ENCODE results near the gene ASCL3. TPM values are rescaled to one million over a fixed set of nuclear protein-coding genes. Genes with fewer than 3 reads are reported as not detected.

The ASCL3 gene
- total and polyA plus RNA-seq, 2 of the 8 experiments (the other 6 are each of a cell fraction or from before 2014, with no cell fraction given): not detected

DNA sequence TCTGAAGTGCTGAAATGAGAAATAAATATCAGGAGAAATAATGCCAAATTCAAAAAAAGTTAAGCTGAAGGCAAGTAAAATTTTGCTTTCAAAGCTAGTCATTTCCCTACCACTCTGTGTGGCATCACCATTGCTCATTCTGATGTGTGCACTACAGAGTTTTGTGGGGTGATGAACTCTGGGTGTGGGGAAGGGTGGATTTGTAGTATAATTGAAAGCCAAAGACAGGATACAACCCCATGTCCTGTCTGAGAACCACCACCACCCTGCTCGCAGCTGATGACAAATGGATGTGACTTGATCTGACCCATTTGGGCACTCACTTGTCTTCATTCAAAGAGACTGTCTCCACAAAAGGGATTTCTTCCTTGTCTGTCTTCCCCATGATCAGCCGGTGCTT lies 40.7 kb upstream of the ASCL3 start (continued):
- TF ChIP-seq TAF1 (IDR thresholded peaks at IDR 0.05; ENCODE audit: low read depth, low read length): no peak
- TF ChIP-seq GTF2F1 (IDR thresholded peaks at IDR 0.05; ENCODE audit: borderline replicate concordance, low read depth, low read length): no peak
- TF ChIP-seq NANOG (IDR thresholded peaks at IDR 0.05; ENCODE audit: insufficient read depth, low read depth, low read length, poor library complexity, severe bottlenecking): no peak

All from H1 (cell line).